Right ventricle myocardium superior (tissue), 1 donor: ENCODE data around the gene DTD1. TPM values are rescaled to one million over a fixed set of nuclear protein-coding genes. Genes with fewer than 3 reads are reported as not detected.
A peak's percentile ranks its signal among the peaks of the same experiment; 100 is the strongest.
"Not testable (repeated sequence)": the region's sequence is repeated elsewhere in the genome, so short reads cannot be mapped to it uniquely, and the experiment has no call there.

Experiments
- ATAC-seq: fragments of 200-7000 bp; cut with Tn5 transposase; one replicate; pipeline ENCODE4 v1.9.1; 2020; ENCODE audit warnings: mild to moderate bottlenecking; ENCODE audit not compliant: poor library complexity
- DNase-seq: peaks from one replicate; pipeline ENCODE4 v3.0.0-alpha.2; 2020
- intact Hi-C: fragments of 100-400 bp; cut with DNase I; formaldehyde crosslinking; loops from one replicate; pipeline ENCODE4 v1.11.2; 2022
- total RNA-seq: library from RNA; stranded (reverse); fragmentation: NEBNext Ultra II Directional; extraction: Animal tissue kit (Norgen Biotek cat#: 25700); gene quantifications from one replicate; pipeline ENCODE4 v1.2.1, GENCODE V29; 2021
- donor health status: DM: no; HTN: yes; CAD: no; lungs with severe emphysema.

The DTD1 gene
- total RNA-seq, 1 donor from 2014 or later: 12.4 TPM

GRCh38 chr20:18760852-18761251 is 173.0 kb downstream of the DTD1 start:
- ATAC-seq, DNase-seq, intact Hi-C loops: not testable (repeated sequence)

- DNase-seq (no peak), ATAC-seq (no peak)
- intact Hi-C loops: no loop called here
Observed at GRCh38 chr20:18767676-18768075, 179.8 kb downstream of the DTD1 start.

GRCh38 chr20:18773566-18773965 is 185.7 kb downstream of the DTD1 start:
- no peak for ATAC-seq
- DNase-seq: no peak
- intact Hi-C loops: no loop called here

GRCh38 chr20:18774207-18774606 is 186.4 kb downstream of the DTD1 start:
- ATAC-seq (no peak), DNase-seq (no peak)
- intact Hi-C loops: no loop called here

- ATAC-seq: no peak
- no peak for DNase-seq
- intact Hi-C loops: no loop called here
Observed at GRCh38 chr20:18775633-18776032, 187.8 kb downstream of the DTD1 start.

GRCh38 chr20:18778690-18779392 is 191.0 kb downstream of the DTD1 start:
- DNase-seq: no peak
- ATAC-seq: no peak
- intact Hi-C loops: no loop called here

- DNase-seq: no peak
- intact Hi-C loops: no loop called here
- ATAC-seq: no peak
Observed at GRCh38 chr20:18780385-18781130, 192.7 kb downstream of the DTD1 start.

- intact Hi-C loops: no loop called here
- ATAC-seq (no peak), DNase-seq (no peak)
Observed at GRCh38 chr20:18781509-18781908, 193.7 kb downstream of the DTD1 start.

- ATAC-seq (no peak), DNase-seq (no peak)
- intact Hi-C loops: no loop called here
Observed at GRCh38 chr20:18783385-18783959, 195.6 kb downstream of the DTD1 start.

GRCh38 chr20:18787046-18787445 is 199.2 kb downstream of the DTD1 start:
- ATAC-seq, DNase-seq, intact Hi-C loops: not testable (repeated sequence)

GRCh38 chr20:18788021-18788420 is 200.2 kb downstream of the DTD1 start:
- no peak for ATAC-seq
- no peak for DNase-seq

GRCh38 chr20:18790787-18791186 is 202.9 kb downstream of the DTD1 start:
- intact Hi-C loops: no loop called here
- no peak for ATAC-seq

More at GRCh38 chr20:18788021-18788420, 200.2 kb downstream of the DTD1 start:
- intact Hi-C loops: no loop called here

GRCh38 chr20:18793625-18794427 is 206.0 kb downstream of the DTD1 start:
- ATAC-seq (peak; percentile 100), DNase-seq (peak; percentile 92)
- intact Hi-C loops: no loop called here

More at GRCh38 chr20:18790787-18791186, 202.9 kb downstream of the DTD1 start:
- no peak for DNase-seq

- intact Hi-C loops: no loop called here
- ATAC-seq (peak; percentile 23), DNase-seq (no peak)
Observed at GRCh38 chr20:18794428-18794787, 206.6 kb downstream of the DTD1 start.

GRCh38 chr20:18795366-18795765 is 207.5 kb downstream of the DTD1 start:
- ATAC-seq (no peak), DNase-seq (no peak)
- intact Hi-C loops: no loop called here

GRCh38 chr20:18796282-18796833 is 208.5 kb downstream of the DTD1 start:
- ATAC-seq: no peak
- DNase-seq: no peak
- intact Hi-C loops: no loop called here

GRCh38 chr20:18801516-18801915 is 213.7 kb downstream of the DTD1 start:
- no peak for ATAC-seq
- DNase-seq: no peak
- intact Hi-C loops: no loop called here

GRCh38 chr20:18802012-18802634 is 214.3 kb downstream of the DTD1 start:
- intact Hi-C loops: no loop called here
- ATAC-seq: no peak
- DNase-seq: no peak
